K562 (cell line): ENCODE results near the gene FAM184B. TPM values are rescaled to one million over a fixed set of nuclear protein-coding genes. Genes with fewer than 3 reads are reported as not detected.

Source experiments
- EP400 ChIP-seq: fragments of 450-650 bp; IDR thresholded peaks from 2 replicates; pipeline ENCODE4 v1.6.1; 2017; ENCODE audit warnings: antibody characterized with exemption, mild to moderate bottlenecking, moderate library complexity
- ETV5 ChIP-seq: sonication (generic); formaldehyde crosslinking; IDR thresholded peaks from 2 replicates; pipeline ENCODE4 v1.4.0; 2020; ENCODE audit warnings: low read depth, mild to moderate bottlenecking, missing genetic modification reagents
- FOXJ3 ChIP-seq: sonication (generic); formaldehyde crosslinking; IDR thresholded peaks from 2 replicates; pipeline ENCODE4 v1.4.0; 2020; ENCODE audit warnings: mild to moderate bottlenecking, missing genetic modification reagents
- POU5F1 ChIP-seq: fragments of 150-350 bp; IDR thresholded peaks from 2 replicates; pipeline ENCODE4 v1.6.1; 2014; ENCODE audit warnings: borderline replicate concordance, low read length, low read depth, mild to moderate bottlenecking; ENCODE audit not compliant: partially characterized antibody
- PTRF ChIP-seq: fragments of 450-650 bp; IDR thresholded peaks from 2 replicates; pipeline ENCODE4 v1.6.1; 2016; ENCODE audit warnings: mild to moderate bottlenecking, missing genetic modification characterization, missing compliant biosample characterization
- U2AF2 ChIP-seq: fragments of 200-400 bp; formaldehyde crosslinking; optimal IDR thresholded peaks from 2 replicates; pipeline ENCODE3; 2017; ENCODE audit warnings: low read depth, mild to moderate bottlenecking, low read length
- ZBTB8A ChIP-seq: fragments of 450-650 bp; IDR thresholded peaks from 2 replicates; pipeline ENCODE4 v1.6.1; 2018; ENCODE audit warnings: mild to moderate bottlenecking, moderate library complexity; ENCODE audit not compliant: partially characterized antibody
- ZKSCAN1 ChIP-seq: fragments of 150-350 bp; IDR thresholded peaks from 2 replicates; pipeline ENCODE4 v1.6.1; 2016; ENCODE audit warnings: low read depth, low read length
- ZNF134 ChIP-seq: fragments of 250-450 bp; sonication (Bioruptor Pico); conservative IDR thresholded peaks from 2 replicates; pipeline ENCODE4 v1.4.0; 2020
- polyA plus RNA-seq, 8 experiments: library from polyadenylated mRNA; depleted of rRNA in 4 of 8; stranded (reverse) in 5 of 8; unstranded in 3 of 8; fragments of >200 nt; fragmentation: Nextera tagmentation in 2 of 8; fragmentation: Illumina TruSeq in 1 of 8; extraction: Ambion mirVana in 2 of 8; extraction: Trizol in 1 of 8; gene quantifications; 2 replicates each; pipeline versions ENCODE4 v1.2.1 to v1.2.3, GENCODE V29; 2011 to 2014; ENCODE audit warnings: inconsistent platforms in 1 of 8, missing spikeins in 1 of 8
- total RNA-seq, 7 experiments: library from RNA; depleted of rRNA in 6 of 7; stranded (reverse); fragments of >200 nt in 6 of 7; fragmentation: Illumina TruSeq in 2 of 7; extraction: Trizol in 2 of 7; gene quantifications; 2 replicates each; pipeline versions ENCODE4 v1.2.1 to v1.2.3, GENCODE V29; 2011 to 2021; ENCODE audit warnings: low replicate concordance in 1 of 7
- TF ChIP-seq, protein P1 (sequence below): fragments of 450-650 bp; IDR thresholded peaks from 2 replicates; pipeline ENCODE4 v1.6.1; 2017; ENCODE audit warnings: antibody characterized with exemption
- TF ChIP-seq, protein P2 (sequence below): fragments of 450-650 bp; formaldehyde crosslinking; IDR thresholded peaks from 2 replicates; pipeline ENCODE4 v1.4.0; 2020; ENCODE audit warnings: mild to moderate bottlenecking, mixed read lengths

FAM184B gene
- total and polyA plus RNA-seq, 9 of the 15 experiments (the other 6 are each of a cell fraction or from before 2014, with no cell fraction given), result not detected

DNA sequence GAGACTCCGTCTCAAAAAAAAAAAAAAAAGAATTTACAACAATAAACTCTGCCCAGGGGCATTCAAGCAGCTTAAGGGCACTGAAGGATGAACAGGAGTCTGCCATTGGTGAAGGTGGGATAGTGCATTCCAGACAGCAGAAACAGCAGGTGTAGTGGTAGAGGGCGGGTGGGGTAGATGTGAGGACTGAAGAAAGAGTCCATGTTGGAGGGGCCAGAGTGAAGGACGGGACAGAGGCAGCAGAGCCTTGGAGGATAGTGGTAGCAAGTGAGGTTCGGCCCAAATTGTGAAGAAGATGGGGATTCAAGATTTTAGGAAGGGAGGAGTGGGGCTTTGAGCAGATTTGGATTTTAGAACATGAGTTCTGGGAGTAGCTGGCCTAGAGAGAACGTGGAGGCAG lies 91.3 kb downstream of the FAM184B start (continued):
- TF ChIP-seq, protein P1, sequence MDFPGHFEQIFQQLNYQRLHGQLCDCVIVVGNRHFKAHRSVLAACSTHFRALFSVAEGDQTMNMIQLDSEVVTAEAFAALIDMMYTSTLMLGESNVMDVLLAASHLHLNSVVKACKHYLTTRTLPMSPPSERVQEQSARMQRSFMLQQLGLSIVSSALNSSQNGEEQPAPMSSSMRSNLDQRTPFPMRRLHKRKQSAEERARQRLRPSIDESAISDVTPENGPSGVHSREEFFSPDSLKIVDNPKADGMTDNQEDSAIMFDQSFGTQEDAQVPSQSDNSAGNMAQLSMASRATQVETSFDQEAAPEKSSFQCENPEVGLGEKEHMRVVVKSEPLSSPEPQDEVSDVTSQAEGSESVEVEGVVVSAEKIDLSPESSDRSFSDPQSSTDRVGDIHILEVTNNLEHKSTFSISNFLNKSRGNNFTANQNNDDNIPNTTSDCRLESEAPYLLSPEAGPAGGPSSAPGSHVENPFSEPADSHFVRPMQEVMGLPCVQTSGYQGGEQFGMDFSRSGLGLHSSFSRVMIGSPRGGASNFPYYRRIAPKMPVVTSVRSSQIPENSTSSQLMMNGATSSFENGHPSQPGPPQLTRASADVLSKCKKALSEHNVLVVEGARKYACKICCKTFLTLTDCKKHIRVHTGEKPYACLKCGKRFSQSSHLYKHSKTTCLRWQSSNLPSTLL, result no peak
- no peak for TF ChIP-seq ZKSCAN1
- TF ChIP-seq ETV5 (CRISPR knock-in tag), result no peak
- no peak for TF ChIP-seq ZBTB8A
- no peak for TF ChIP-seq FOXJ3
- TF ChIP-seq, protein P2, sequence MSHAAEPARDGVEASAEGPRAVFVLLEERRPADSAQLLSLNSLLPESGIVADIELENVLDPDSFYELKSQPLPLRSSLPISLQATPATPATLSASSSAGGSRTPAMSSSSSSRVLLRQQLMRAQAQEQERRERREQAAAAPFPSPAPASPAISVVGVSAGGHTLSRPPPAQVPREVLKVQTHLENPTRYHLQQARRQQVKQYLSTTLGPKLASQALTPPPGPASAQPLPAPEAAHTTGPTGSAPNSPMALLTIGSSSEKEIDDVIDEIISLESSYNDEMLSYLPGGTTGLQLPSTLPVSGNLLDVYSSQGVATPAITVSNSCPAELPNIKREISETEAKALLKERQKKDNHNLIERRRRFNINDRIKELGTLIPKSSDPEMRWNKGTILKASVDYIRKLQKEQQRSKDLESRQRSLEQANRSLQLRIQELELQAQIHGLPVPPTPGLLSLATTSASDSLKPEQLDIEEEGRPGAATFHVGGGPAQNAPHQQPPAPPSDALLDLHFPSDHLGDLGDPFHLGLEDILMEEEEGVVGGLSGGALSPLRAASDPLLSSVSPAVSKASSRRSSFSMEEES (CRISPR knock-in tag), result no peak
- no peak for TF ChIP-seq POU5F1
- TF ChIP-seq U2AF2, result no peak
- no peak for TF ChIP-seq EP400
- TF ChIP-seq PTRF, result no peak
- TF ChIP-seq ZNF134 (CRISPR knock-in tag), result no peak
